HTERT RPE-1 (cell line): Measurements from ENCODE around the gene TYW1B.
"Not testable (repeated sequence)": the region's sequence is repeated elsewhere in the genome, so short reads cannot be mapped to it uniquely, and the experiment has no call there.

Experiments used
- in situ Hi-C: fragments of 300-500 bp; cut with MboI; formaldehyde crosslinking; loops from 4 replicates; pipeline ENCODE4 v1.14.3; 2020; ENCODE audit warnings: low sequenced_read_pairs

TYW1B gene

GRCh38 chr7:72827839-72828591 lies at the start of gene TYW1B:
Gene TYW1B, minus strand, starts transcription at chr7:72828200. Its CDS starts 125 bp downstream, at chr7:72828075.
- in situ Hi-C loops, result not testable (repeated sequence)

- in situ Hi-C loops, result not testable (repeated sequence)
Measured at GRCh38 chr7:72867591-72867990, 39.6 kb upstream of the TYW1B start.

- in situ Hi-C loops, result not testable (repeated sequence)
Measured at GRCh38 chr7:72858846-72859400, 30.9 kb upstream of the TYW1B start.

- in situ Hi-C loops, result not testable (repeated sequence)
Measured at GRCh38 chr7:72857925-72858324, 29.9 kb upstream of the TYW1B start.

- in situ Hi-C loops, result not testable (repeated sequence)
Measured at GRCh38 chr7:72855261-72855660, 27.3 kb upstream of the TYW1B start.

- in situ Hi-C loops, result not testable (repeated sequence)
Measured at GRCh38 chr7:72852937-72853336, 24.9 kb upstream of the TYW1B start.

- in situ Hi-C loops, result not testable (repeated sequence)
Measured at GRCh38 chr7:72850746-72851145, 22.7 kb upstream of the TYW1B start.

- in situ Hi-C loops, result not testable (repeated sequence)
Measured at GRCh38 chr7:72844146-72844545, 16.1 kb upstream of the TYW1B start.

GRCh38 chr7:72843166-72843565 lies 15.2 kb upstream of the TYW1B start:
- in situ Hi-C loops, result not testable (repeated sequence)

- in situ Hi-C loops, result not testable (repeated sequence)
Measured at GRCh38 chr7:72840966-72841511, 13.0 kb upstream of the TYW1B start.

GRCh38 chr7:72838315-72838714 lies 10.3 kb upstream of the TYW1B start:
- in situ Hi-C loops, result not testable (repeated sequence)

GRCh38 chr7:72837291-72837690 lies 9.3 kb upstream of the TYW1B start:
- in situ Hi-C loops, result not testable (repeated sequence)

- in situ Hi-C loops, result not testable (repeated sequence)
Measured at GRCh38 chr7:72830567-72830966, 2.6 kb upstream of the TYW1B start.

- in situ Hi-C loops, result not testable (repeated sequence)
Measured at GRCh38 chr7:72829687-72830354, 1.8 kb upstream of the TYW1B start.

- in situ Hi-C loops, result not testable (repeated sequence)
Measured at GRCh38 chr7:72829291-72829686, 1.3 kb upstream of the TYW1B start.

GRCh38 chr7:72823765-72824732 lies 4.0 kb downstream of the TYW1B start:
- in situ Hi-C loops, result not testable (repeated sequence)

- in situ Hi-C loops, result not testable (repeated sequence)
Measured at GRCh38 chr7:72822497-72822896, 5.5 kb downstream of the TYW1B start.

GRCh38 chr7:72818663-72819361 lies 9.2 kb downstream of the TYW1B start:
- in situ Hi-C loops, result not testable (repeated sequence)

GRCh38 chr7:72817661-72818060 lies 10.3 kb downstream of the TYW1B start:
- in situ Hi-C loops, result not testable (repeated sequence)
